Measurements from ENCODE around the gene MRPS14.

The MRPS14 gene

DNA sequence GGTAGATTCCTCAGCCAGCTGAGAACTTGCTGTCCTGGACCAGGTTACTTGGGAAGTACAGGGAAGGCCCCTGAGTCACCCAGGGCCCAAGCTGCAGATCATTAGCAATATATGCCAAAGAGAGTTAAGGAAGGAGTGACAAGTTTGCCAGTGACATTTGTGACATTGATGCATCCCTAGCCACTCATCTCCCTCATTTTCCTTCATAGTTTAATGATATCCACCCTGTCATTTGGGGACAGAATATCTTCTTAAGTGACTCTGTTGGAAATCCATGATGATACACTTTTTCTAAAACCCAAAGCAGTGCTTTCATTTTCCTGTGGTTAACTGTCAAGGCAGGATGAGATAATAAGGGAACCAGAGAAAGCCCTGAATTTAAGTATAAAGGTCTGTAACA lies 47.6 kb upstream of the MRPS14 start:
- no peak overlapping the region for H3K4me2 ChIP-seq (ENCODE audit: low read length)
- no peaks in the 10 kb centered on the region for H3F3A ChIP-seq (ENCODE audit: control insufficient read depth, insufficient read depth)
- H4K20me1 ChIP-seq (ENCODE audit: control insufficient read depth, insufficient read depth, low read depth, low read length): no peaks in the 10 kb centered on the region
- H3K9me3 ChIP-seq (ENCODE audit: control insufficient read depth, insufficient read depth, low read length): no peaks in the 10 kb centered on the region
- no peak overlapping the region for H3K27ac ChIP-seq (ENCODE audit: low read depth, low read length)
- no peaks in the 10 kb centered on the region for H3K79me2 ChIP-seq (ENCODE audit: control insufficient read depth, low read length)
- peaks cover 37% of the 10 kb centered on the region for H3K27me3 ChIP-seq (ENCODE audit: control insufficient read depth, low read length)
- no peaks in the 10 kb centered on the region for H3K36me3 ChIP-seq (ENCODE audit: control insufficient read depth, low read length)
- TF ChIP-seq EZH2phosphoT487 (IDR thresholded peaks at IDR 0.05; ENCODE audit: borderline replicate concordance, low read length): no peak
- TF ChIP-seq, protein P1, sequence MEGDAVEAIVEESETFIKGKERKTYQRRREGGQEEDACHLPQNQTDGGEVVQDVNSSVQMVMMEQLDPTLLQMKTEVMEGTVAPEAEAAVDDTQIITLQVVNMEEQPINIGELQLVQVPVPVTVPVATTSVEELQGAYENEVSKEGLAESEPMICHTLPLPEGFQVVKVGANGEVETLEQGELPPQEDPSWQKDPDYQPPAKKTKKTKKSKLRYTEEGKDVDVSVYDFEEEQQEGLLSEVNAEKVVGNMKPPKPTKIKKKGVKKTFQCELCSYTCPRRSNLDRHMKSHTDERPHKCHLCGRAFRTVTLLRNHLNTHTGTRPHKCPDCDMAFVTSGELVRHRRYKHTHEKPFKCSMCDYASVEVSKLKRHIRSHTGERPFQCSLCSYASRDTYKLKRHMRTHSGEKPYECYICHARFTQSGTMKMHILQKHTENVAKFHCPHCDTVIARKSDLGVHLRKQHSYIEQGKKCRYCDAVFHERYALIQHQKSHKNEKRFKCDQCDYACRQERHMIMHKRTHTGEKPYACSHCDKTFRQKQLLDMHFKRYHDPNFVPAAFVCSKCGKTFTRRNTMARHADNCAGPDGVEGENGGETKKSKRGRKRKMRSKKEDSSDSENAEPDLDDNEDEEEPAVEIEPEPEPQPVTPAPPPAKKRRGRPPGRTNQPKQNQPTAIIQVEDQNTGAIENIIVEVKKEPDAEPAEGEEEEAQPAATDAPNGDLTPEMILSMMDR (IDR thresholded peaks at IDR 0.05; ENCODE audit: low read depth, low read length, poor library complexity, severe bottlenecking): no peak
- no peaks in the 10 kb centered on the region for H3K4me1 ChIP-seq (ENCODE audit: control insufficient read depth, low read length)
- H3K4me3 ChIP-seq (ENCODE audit: low read length): no peak overlapping the region
- no peaks in the 10 kb centered on the region for H3K9me2 ChIP-seq (replicated peaks; ENCODE audit: control insufficient read depth, low read length)

- Histone ChIP-seq H3K36me3 (ENCODE audit: control insufficient read depth, low read length) (no peaks in the 10 kb centered on the region), H3K4me2 (ENCODE audit: low read length) (no peak within 1 kb of the TSS), H3K9me2 (replicated peaks; ENCODE audit: control insufficient read depth, low read length) (no peaks in the 10 kb centered on the region), H4K20me1 (ENCODE audit: control insufficient read depth, insufficient read depth, low read depth, low read length) (no peaks in the 10 kb centered on the region), H3K4me3 (ENCODE audit: low read length) (no peak within 1 kb of the TSS), H3K79me2 (ENCODE audit: control insufficient read depth, low read length) (no peaks in the 10 kb centered on the region), H3K27ac (ENCODE audit: low read depth, low read length) (no peak within 1 kb of the TSS), H3K4me1 (ENCODE audit: control insufficient read depth, low read length) (no peaks in the 10 kb centered on the region), H3K27me3 (ENCODE audit: control insufficient read depth, low read length) (peaks cover 46% of the 10 kb centered on the region), H3F3A (ENCODE audit: control insufficient read depth, insufficient read depth) (no peaks in the 10 kb centered on the region), H3K9me3 (ENCODE audit: control insufficient read depth, insufficient read depth, low read length) (no peaks in the 10 kb centered on the region)
- no peak for TF ChIP-seq EZH2phosphoT487 (IDR thresholded peaks at IDR 0.05; ENCODE audit: borderline replicate concordance, low read length)
- TF ChIP-seq, protein P1 (IDR thresholded peaks at IDR 0.05; ENCODE audit: low read depth, low read length, poor library complexity, severe bottlenecking): no peak
Observed at GRCh38 chr1:175067362-175068106, 44.3 kb upstream of the MRPS14 start, which contains the start of gene TNN. Gene TNN, plus strand, starts transcription at chr1:175067833. Its CDS starts 9,586 bp downstream, at chr1:175077419.

DNA sequence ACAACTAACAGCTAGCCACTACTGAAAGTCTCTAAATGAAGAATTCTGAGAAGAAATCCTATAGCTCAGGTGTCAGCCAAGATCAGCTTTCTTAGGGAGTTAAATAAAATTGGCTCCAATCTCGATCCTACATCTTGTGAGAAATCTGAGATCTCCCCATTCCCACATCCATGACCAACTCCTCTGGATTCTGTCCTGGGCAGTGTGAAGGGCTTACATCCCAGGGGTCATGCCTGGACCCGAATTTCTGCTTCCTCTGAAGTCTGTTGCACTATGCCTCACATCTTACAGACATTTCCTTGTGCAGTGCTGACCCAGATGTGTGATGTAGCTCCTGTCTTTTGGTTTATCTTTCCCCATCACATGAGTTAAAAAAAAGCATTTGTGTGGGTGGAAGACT lies 39.6 kb upstream of the MRPS14 start:
- no peaks in the 10 kb centered on the region for H3K9me2 ChIP-seq (replicated peaks; ENCODE audit: control insufficient read depth, low read length)
- no peaks in the 10 kb centered on the region for H3K4me1 ChIP-seq (ENCODE audit: control insufficient read depth, low read length)
- H3K9me3 ChIP-seq (ENCODE audit: control insufficient read depth, insufficient read depth, low read length): no peaks in the 10 kb centered on the region
- H3K4me3 ChIP-seq (ENCODE audit: low read length): no peak overlapping the region
- no peaks in the 10 kb centered on the region for H3F3A ChIP-seq (ENCODE audit: control insufficient read depth, insufficient read depth)
- no peaks in the 10 kb centered on the region for H4K20me1 ChIP-seq (ENCODE audit: control insufficient read depth, insufficient read depth, low read depth, low read length)
- H3K27me3 ChIP-seq (ENCODE audit: control insufficient read depth, low read length): peaks cover 15% of the 10 kb centered on the region; the same call in 1 of the 2 replicates
- no peak overlapping the region for H3K27ac ChIP-seq (ENCODE audit: low read depth, low read length)
- H3K36me3 ChIP-seq (ENCODE audit: control insufficient read depth, low read length): no peaks in the 10 kb centered on the region
- no peaks in the 10 kb centered on the region for H3K79me2 ChIP-seq (ENCODE audit: control insufficient read depth, low read length)
- H3K4me2 ChIP-seq (ENCODE audit: low read length): no peak overlapping the region
- TF ChIP-seq, protein P1 (IDR thresholded peaks at IDR 0.05; ENCODE audit: low read depth, low read length, poor library complexity, severe bottlenecking): no peak
- no peak for TF ChIP-seq EZH2phosphoT487 (IDR thresholded peaks at IDR 0.05; ENCODE audit: borderline replicate concordance, low read length)
